ENCODE results near the gene KCNH1.
A peak's percentile ranks its signal among the peaks of the same experiment; 100 is the strongest.

The KCNH1 gene

DNA sequence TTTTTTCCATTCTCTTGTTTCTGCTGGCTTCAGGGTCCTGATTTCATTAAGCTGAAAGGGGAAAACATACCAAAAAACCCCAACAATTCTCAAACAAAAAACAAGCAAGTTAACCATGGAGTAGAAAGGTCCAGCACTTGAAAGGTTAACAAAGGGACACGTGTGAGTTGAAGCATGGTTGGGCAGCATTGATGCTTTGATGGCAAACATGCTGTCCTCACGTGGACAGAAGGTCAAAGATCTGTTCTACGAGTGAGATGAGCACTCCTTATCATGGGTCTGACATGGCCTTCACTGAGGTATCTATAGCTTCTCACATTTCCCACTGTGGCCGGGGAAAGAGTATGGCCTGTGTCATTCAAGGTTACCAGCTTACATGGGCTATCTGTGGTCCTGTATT is 410.3 kb downstream of the KCNH1 start:
- no peak for DNase-seq (ENCODE audit: low read depth, low spot score)

DNA sequence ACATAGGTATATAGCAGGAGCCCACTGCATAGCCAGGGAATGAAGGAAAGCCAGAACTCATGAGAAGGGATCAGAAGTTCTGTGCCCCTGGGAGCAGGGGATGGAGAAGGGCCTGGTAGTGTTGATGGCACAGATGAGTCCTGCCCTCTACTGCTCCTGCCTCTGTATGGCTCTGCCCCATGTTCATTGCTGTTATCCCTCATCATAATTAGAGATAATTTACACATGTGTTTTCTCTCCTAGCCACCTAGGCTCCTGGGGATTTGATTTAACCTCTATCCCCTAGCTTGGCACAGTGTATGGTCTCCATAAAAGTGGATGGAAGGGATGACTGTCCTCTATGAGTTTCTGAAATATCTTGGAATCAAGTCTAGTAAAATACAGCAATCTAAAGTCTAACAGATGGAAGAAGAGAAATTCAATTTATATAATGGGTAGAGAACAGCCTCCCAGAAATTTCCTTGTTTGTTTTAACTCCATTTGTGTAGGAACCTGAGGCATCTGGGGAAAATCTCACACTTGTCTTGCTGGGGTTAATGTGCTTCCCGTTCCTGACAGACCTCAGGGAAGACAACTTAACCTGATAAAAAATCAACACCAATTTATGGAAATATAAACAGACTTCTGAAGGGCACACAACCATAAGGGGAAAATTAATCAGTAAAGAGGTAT is 411.4 kb downstream of the KCNH1 start:
- no peak for DNase-seq (ENCODE audit: low read depth, low spot score)

DNA sequence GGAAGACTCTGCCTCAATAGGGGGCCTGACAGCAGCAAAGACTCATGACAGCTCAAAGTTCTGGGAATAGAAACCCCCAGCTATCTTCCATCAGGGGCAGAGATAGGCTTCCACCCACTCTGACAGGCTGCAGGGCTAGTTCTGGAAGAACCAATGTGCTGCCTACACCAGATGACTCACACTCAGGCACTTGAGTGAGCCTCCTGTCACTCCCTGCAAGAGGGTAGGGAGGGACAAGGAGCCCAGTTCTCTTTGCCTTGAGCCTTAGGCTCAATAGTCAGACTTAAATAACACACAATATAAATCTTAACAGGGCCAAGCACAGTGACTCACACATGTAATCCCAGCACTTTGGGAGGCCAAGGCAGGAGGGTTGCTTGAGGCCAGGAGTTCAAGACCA is 418.9 kb downstream of the KCNH1 start:
- DNase-seq (ENCODE audit: low read depth, low spot score): no peak

DNA sequence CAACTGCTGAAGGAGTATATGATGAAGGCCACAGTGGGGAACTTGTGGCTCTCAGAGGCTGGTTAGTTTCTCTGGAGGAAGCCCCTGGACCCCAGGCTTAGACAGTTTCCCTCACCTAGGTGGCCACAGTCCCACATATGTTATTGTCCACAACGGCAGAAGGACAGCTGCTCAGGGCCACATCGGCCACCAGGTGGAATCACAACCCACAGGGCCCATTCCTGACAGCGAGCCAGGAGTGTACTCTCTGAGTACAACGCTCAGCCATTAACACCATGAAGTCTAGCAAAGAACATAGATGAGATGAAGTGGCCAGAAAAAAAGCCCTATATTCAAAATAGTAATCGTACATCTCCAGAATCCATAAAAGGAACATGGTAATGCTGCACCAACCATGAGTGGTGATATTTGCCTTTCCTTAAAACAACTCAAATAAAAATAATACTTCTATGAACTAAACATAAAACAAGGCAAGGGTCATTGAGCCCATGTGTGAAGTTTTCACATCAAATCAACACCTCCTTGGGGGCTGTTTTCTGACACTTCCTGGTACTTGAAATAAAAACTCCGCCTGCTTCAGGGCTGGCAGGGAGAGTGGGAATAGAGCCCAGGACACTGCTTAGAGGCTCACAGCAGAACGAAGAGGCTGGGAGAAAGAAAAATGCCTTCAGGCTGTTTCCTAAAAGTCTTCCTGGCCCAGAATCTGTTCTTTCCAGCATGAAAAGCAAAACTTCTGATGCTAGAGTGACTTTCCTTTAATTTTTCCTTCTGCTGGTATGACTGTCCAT is 421.9 kb downstream of the KCNH1 start:
- DNase-seq (ENCODE audit: low read depth, low spot score): peak; percentile 14

DNA sequence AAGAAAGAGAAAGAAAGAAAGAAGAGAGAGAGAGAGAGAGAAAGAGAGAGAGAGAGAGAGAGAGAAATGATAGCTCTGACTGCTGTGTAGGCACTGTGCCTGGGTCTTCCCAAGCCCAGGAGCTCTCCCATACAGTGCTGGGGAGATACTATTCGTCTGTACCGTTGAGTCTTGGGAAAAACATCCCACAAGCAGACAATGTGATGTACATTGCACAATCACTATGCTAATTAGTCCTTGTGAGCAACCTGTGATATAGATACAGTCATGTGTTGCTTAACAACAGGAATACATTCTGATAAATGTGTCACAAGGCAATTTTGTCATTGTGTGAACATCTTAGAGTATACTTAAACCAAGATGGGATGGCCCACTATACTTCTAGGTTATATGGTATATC is 424.2 kb downstream of the KCNH1 start:
- DNase-seq (ENCODE audit: low read depth, low spot score): no peak

DNA sequence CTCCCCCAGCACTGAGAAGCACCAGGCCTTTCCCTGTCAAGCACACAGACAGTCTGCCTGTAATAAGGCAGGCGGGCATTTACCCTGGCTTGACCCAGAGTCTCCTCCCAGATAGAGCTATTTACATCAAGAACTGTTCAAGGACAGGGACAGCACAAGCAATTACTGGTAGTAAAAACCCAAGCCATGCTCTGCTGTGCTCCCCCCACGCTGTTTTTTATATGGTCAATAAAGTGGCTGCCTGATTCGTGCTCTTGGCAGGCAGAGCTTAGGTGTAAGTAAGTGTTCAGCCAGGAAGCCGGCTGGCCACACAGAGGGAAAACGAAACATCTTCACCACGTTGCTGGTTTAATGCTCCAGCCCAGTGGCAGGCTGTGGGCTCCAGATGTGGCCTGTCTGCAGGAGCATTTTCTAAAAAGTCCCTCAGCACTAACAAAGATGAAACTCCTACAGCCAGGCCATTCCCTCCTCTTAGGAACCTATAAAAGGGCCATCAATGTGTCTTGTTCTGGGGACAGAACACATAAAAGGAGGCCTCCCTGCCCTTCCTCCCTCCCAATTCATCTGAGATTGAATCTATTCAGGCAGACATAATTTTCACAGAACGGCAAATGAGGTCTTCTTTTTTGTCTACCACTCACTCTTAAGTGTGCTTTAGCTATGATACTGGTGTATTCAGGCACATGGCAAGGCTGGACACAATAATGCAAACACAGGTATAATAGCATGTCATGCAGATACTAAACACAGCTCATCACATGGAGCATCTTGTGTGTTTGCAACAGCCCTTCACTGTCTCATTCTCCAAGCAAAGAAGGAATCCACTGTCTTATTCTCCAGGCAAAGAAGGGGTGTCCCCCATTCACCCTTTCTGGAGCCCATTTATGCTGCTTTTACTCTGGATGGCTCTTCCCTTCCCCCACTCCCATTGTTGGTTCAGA is 426.4 kb downstream of the KCNH1 start:
- no peak for DNase-seq (ENCODE audit: low read depth, low spot score)

DNA sequence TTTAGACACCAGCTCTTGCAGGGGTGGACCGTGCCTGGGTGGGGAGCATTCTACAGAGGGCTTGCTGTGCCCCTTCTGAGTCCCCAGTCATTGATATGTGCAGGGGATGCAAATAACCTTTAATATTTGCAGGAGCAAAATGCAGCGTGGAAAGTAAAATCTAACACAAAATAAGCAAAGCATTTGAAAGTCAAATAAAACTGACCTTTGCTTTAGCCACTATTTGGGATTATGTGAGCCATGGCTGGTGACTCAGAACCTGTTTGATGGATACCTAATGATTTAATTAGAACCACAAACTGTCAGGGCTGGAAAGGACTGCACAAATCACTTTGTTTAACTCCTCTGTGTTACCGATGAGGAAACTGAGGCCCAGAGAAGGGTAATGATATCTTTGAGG is 427.7 kb downstream of the KCNH1 start:
- DNase-seq (ENCODE audit: low read depth, low spot score): no peak

DNA sequence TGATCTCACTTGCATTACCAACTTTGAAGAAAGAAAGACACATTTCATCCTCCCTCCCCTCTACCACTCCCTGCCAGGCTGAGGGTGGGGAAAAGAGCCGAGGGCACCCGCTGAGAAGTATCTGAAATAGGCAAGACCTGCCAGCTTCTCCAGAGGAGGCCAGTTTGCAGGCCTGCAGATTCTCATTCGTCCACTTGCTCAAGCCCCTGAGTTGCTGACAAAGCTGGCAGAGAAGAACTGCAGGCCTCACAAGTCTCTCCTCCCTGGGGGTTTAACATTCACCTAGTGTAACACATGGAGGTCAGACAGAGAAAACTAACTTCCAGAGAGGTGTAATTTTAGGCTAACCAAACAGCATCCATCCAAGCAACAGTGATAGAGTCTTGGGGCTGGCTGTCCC is 428.9 kb downstream of the KCNH1 start:
- DNase-seq (ENCODE audit: low read depth, low spot score): no peak

DNA sequence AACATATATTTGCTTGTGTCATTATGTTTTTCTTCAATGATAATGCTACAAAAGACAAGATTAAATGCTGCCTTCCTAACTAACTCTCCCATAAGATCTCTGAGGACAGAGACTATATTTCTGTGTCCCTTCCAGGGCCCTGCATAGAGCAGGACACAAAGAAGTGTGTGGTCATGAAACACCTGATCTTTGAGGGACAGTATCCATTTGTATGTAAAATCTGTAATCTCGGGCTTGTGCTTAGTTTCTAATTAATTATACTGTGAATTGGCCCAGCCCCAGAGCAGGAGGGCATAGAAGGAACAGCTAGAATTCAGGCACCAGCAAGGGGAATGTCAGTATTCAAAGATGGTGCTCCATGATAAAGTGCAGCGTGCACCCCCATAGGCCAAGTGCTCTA is 430.4 kb downstream of the KCNH1 start:
- DNase-seq (ENCODE audit: low read depth, low spot score): no peak

DNA sequence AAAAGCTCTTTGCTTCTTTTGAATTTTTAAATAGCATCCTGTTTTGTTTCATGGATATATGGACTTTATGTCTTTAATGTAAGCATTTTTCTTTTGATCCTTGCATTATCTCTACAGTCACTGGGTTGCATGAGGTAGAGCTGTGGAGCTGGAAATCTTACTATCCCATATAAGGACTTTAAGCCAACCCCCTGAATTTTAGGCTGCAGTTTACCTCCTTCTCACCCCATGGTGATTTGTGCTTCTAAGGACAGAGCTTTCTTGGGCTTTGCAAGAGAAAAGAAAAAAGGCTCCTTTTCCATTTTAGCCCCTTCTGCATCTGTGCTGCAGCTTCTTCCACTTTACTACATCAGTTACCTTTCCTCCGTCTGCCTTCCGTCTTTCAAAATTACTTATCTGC is 431.4 kb downstream of the KCNH1 start:
- no peak for DNase-seq (ENCODE audit: low read depth, low spot score)

DNA sequence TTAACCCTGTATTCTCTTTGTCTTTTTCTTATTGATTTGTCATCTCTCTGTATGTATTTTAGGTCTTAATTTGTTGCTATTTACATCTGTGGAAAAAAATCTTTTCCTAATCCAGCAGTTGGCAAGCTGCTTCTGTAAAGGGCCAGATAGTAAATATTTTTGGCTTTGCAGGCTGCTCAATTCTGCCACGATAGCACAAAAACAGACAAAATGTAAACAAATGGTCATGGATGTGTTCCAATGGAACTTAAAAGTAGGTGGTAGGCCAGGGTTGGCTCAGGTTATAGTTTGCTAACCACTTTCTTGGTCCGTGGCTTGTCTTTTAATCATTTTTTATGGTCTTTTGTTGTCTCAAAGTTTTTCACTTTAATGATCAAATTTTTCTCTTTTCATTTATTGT is 433.4 kb downstream of the KCNH1 start:
- DNase-seq (ENCODE audit: low read depth, low spot score): no peak

DNA sequence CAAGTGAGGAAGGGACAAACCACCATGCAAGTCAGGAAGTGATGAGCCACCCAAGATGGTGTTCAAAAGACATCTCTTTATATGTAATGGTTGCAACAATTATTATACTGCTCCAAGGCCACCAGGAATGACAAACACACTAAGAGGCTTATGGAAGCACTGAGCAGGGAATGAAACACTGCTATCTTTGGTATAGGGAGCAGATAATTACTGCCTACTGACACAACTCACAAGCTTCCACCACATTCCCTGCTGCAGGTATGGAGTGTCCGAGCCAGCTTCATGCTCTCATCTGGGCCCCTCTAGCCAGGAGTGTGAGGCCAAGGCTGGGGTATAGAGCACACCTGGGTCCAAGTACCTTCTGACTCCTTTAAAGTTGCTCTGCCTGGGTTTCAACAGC is 433.9 kb downstream of the KCNH1 start:
- no peak for DNase-seq (ENCODE audit: low read depth, low spot score)

DNA sequence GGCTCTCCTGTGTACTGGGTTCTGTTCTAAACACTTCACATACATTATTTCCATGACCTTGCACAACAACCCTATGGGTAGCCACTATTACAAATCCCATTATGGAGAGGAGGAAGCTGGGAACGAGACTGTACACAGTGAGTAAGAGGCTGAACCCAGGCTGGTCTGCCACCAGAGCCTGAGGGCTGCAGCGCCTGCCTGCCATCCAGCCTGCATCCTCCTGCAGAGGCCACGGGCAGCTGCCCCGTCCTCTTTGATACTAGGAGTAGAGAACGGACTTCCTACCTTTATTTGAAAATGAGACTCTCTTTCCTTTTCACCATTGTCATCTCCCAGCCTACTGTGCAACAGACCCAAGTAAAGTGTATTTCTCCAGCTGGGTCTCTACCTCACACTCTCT is 435.3 kb downstream of the KCNH1 start:
- no peak for DNase-seq (ENCODE audit: low read depth, low spot score)

DNA sequence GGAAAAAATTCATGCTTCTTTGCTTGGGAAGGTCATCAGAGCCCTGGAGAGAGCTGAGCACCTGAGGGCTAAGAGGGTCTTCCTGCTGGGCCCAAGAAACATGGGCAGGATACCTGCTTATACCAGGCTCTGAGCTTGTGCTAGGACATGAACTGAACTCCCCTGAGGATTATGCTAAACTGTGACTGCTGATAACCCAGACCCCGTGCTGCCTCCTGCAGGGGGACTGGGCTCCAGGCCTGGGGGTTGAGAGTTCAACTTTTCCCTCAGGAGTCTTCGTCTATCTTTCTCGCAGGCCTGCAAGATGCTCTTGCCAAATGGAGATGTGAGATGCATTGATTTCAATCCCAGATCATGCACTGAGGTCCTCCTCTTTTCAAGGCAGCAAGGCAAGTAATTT is 436.8 kb downstream of the KCNH1 start:
- peak; percentile 20 for DNase-seq (ENCODE audit: low read depth, low spot score)

DNA sequence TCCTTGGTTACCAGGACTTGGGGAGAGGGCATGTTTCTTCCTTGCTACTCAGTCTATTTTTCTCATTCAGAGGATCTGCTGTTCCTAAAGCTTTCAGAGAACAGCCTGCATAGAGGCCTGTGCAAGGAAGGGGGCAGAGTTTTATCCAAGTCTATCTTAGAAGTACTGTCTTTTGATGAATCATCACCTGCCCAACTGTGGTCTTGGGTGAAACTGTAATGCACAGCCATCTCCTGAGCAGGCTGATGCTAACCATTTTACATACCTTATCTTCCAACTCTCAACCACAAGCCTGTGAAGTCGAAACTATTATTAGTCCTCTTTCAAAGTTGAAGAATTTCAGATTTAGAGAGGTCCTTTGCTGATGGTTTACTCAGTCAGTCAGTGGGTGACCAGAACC is 437.2 kb downstream of the KCNH1 start:
- no peak for DNase-seq (ENCODE audit: low read depth, low spot score)

DNA sequence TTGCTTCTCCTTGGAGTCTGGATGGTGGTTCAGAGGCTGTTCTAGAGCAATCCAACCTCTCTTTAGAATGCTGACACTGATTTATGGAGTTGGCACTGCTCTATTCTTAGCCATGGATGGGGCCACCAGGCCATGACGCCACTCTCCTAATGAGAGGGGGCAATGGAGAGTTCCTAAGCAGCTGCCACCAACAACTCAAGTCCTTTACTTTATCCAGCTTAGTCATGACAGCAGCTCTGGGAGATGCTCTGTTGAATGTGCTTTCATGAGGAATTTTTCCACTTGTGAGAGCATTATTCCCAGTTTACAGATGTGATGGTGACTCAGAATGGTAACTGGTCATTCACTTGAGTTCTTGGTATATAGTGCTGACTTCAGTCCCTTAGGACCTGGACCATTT is 438.9 kb downstream of the KCNH1 start:
- DNase-seq (ENCODE audit: low read depth, low spot score): no peak

DNA sequence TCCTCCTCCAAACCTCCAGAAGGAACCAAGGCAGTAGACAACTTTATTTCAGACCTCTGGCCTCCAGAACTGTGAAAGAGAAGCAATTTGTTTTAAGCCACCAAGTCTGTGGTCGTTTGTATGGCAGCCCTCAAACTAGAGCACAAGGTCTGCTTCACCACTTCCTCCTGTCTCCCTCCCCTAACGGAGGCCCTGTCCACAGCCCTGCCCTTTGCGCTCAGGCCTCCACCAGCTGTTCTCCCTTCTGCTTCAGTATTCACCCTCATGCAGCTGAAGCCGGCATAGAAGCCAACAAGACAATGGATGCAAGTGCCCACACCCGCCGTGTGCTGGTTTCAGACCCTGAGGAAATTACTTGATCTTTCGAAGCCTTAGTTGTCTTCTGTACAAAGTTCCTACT is 441.2 kb downstream of the KCNH1 start:
- no peak for DNase-seq (ENCODE audit: low read depth, low spot score)

DNA sequence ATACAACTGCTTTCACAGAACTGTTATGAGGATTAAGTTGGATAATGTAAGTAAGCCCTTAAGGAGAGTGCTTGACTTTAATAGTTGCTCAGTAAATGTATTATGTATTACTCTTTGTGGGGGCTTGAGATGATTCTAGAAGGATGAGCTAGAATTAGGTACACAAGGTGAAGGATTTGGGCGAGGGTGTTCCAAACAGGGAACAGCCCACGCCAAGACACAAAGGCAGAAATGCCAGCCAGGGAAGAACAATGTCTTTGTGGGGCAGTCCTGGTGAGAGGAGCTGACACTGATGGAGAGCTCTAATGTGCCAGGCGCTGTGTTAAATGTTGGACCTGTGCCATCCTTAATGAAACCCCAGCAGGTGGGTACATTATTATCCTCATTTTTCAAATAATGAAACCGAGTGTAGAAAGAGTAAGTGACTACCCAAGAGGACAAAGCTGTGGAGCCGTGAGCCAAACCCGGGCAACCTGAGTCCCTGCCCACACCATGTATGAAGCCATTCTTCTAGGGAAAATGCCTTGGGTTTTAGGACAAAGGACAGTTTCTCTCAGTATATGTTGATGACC is 442.8 kb downstream of the KCNH1 start:
- DNase-seq (ENCODE audit: low read depth, low spot score): no peak

DNA sequence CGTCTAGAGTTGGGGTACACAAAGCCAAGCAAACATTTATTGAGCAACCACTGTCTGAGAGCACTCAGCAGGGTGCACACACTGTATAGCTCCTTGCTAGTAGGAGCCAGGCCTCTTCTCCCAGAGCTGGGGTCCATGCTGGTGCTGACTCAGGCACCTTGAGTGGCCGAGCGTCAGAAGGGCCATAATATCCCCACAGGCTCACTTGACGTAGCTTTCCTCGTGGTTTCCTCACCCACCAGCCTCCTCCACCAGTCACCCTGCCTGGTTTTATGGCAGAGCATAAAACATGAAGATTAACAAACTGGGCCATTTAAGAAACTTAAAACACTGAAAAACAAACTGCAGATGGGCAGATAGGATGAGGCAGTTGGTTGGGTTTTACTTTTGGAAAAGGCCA is 443.7 kb downstream of the KCNH1 start:
- DNase-seq (ENCODE audit: low read depth, low spot score): no peak

DNA sequence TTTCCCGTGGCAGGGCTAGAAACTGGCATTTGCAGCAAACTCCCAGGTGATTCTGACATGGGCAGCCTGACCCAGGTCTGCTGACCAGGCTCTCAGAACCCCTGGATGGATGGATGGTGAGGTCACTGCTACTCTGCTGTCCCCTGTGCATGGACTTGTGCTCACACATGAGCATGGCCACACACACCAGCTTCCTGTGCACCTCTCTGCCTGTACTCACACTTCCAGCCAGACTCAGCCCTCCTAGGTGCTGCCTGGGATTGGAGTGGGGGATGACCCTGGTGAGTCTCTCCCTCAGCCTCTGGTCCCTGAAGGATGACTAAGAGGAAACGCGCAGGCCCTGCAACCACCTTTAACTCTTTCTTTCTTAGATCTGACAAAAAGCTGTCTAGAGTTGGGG is 444.1 kb downstream of the KCNH1 start:
- no peak for DNase-seq (ENCODE audit: low read depth, low spot score)

DNA sequence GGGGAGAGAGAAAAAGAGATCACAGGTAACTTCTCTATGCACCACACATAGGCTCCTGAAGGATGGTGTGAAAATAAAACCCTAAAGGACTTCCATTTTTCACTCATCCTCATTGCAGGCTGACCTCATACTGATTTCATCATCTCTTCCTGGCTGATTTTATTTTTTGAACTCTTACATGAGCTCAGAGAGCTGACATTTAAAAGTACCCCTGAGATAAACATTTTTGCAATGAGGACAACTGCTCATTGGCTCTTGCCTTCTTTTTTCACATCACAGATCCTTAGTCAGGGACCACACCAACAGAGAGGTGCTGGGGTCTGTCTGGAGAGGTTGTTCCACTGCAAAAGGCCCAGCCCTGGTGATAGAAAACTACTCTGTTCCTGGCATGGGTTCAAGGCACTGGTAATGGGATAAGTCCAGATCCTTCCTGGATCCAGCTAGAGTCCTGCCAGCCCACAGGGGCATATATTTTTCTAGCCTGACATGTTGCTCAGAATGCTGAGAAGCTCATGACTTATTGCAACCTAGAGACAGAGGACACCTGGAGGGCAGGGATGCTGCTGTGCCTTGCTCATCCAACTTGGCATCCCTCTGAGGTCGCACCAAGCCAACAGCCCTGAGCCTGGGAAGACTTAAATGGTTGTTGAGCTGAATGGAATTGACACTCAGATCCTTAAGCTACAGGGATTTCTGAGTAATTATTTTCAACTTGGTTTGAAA is 445.3 kb downstream of the KCNH1 start:
- no peak for DNase-seq (ENCODE audit: low read depth, low spot score)
